Neural progenitor cell (in vitro differentiated cells): ENCODE data around the gene GAB1. TPM values are rescaled to one million over a fixed set of nuclear protein-coding genes. Genes with fewer than 3 reads are reported as not detected.

Experiments used
- DNase-seq: peaks from one replicate; pipeline ENCODE4 v3.0.0-alpha.2; 2016; ENCODE audit warnings: low spot score
- H2AFZ ChIP-seq: fragments of 200-600 bp; sonication (generic); replicated peaks from 2 replicates; pipeline ENCODE4 v1.6.1; 2016; ENCODE audit warnings: antibody characterized with exemption
- H3F3A ChIP-seq: fragments of 200-600 bp; sonication (generic); 2 replicates; pipeline ENCODE4 v1.6.1; 2016; ENCODE audit warnings: antibody characterized with exemption, low read depth
- H3K27ac ChIP-seq: fragments of 200-600 bp; sonication (generic); 2 replicates; pipeline ENCODE4 v1.5.1; 2016; ENCODE audit warnings: mild to moderate bottlenecking
- H3K27me3 ChIP-seq: fragments of 200-600 bp; sonication (generic); 2 replicates; pipeline ENCODE4 v1.6.1; 2016; ENCODE audit warnings: mild to moderate bottlenecking, moderate library complexity
- H3K36me3 ChIP-seq: fragments of 200-600 bp; sonication (generic); 2 replicates; pipeline ENCODE4 v1.5.1; 2016
- H3K4me1 ChIP-seq: fragments of 200-600 bp; sonication (generic); 2 replicates; pipeline ENCODE4 v1.6.1; 2016; ENCODE audit warnings: mixed run types
- H3K4me2 ChIP-seq: fragments of 200-600 bp; sonication (generic); 2 replicates; pipeline ENCODE4 v1.6.1; 2016
- H3K4me3 ChIP-seq: fragments of 200-600 bp; sonication (generic); 2 replicates; pipeline ENCODE4 v1.5.1; 2016
- H3K79me2 ChIP-seq: fragments of 200-600 bp; sonication (generic); 2 replicates; pipeline ENCODE4 v1.6.1; 2016; ENCODE audit warnings: low read depth
- H3K9ac ChIP-seq: fragments of 200-600 bp; sonication (generic); 2 replicates; pipeline ENCODE4 v1.6.1; 2016
- H3K9me3 ChIP-seq: fragments of 200-600 bp; sonication (generic); 2 replicates; pipeline ENCODE4 v1.5.1; 2016; ENCODE audit warnings: low read depth
- H4K20me1 ChIP-seq: fragments of 200-600 bp; sonication (generic); 2 replicates; pipeline ENCODE4 v1.6.1; 2016; ENCODE audit warnings: low read depth
- H3K27ac Mint-ChIP-seq: 3 replicates; pipeline ENCODE4 v1.8.0; 2021; ENCODE audit warnings: mixed read lengths
- H3K27me3 Mint-ChIP-seq: 2 replicates; pipeline ENCODE4 v1.8.0; 2022; ENCODE audit warnings: low read depth, mild to moderate bottlenecking, inconsistent platforms, moderate library complexity, mixed read lengths; ENCODE audit not compliant: insufficient read depth
- H3K36me3 Mint-ChIP-seq: 3 replicates; pipeline ENCODE4 v1.8.0; 2021; ENCODE audit warnings: mixed read lengths
- H3K4me1 Mint-ChIP-seq: 3 replicates; pipeline ENCODE4 v1.8.0; 2021; ENCODE audit warnings: mixed read lengths
- H3K4me3 Mint-ChIP-seq: 3 replicates; pipeline ENCODE4 v1.8.0; 2021; ENCODE audit warnings: mild to moderate bottlenecking, moderate library complexity, mixed read lengths
- H3K9me3 Mint-ChIP-seq: 3 replicates; pipeline ENCODE4 v1.8.0; 2020; ENCODE audit warnings: mixed read lengths
- EZH2 ChIP-seq: fragments of 200-600 bp; sonication (generic); IDR thresholded peaks from 2 replicates; pipeline ENCODE4 v1.6.1; 2017; ENCODE audit warnings: antibody characterized with exemption, mild to moderate bottlenecking, moderate library complexity
- EZH2phosphoT487 ChIP-seq: fragments of 200-600 bp; sonication (generic); IDR thresholded peaks from 2 replicates; pipeline ENCODE4 v1.6.1; 2017; ENCODE audit warnings: antibody characterized with exemption
- total RNA-seq: library from RNA; depleted of rRNA; stranded (reverse); fragments of >200 nt; gene quantifications from 2 replicates; pipeline ENCODE4 v1.2.3, GENCODE V29; 2015; ENCODE audit warnings: low replicate concordance
- TF ChIP-seq, protein P1 (sequence below): fragments of 200-600 bp; sonication (generic); IDR thresholded peaks from 2 replicates; pipeline ENCODE4 v1.5.1; 2017; ENCODE audit warnings: antibody characterized with exemption, mild to moderate bottlenecking

GAB1 gene
- total RNA-seq, 1 donor from 2014 or later, result 31.3 TPM

DNA sequence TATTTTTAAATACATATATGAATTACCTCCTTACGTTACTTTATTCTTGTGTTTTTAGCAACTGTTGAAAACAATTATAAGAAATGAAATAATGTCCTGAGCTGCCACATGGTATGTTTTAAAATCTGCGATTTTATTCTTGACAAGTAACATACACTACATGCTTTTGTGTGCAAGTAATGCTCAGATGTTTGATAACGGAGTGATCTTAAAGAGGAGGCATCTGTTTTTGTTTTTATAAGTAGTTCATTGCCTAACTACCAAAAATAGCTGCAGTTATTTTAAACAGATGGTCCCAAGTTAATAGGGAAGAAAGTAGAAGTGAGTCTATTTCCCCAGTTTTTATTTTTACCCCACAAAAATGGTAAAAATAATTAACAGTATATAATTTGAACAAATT lies 55.2 kb downstream of the GAB1 start:
- Mint-ChIP-seq H3K4me3 (no peak overlapping the region), H3K9me3 (no peaks in the 10 kb centered on the region), H3K27ac (no peak overlapping the region), H3K27me3 (peaks cover 4% of the 10 kb centered on the region), H3K4me1 (peaks cover 16% of the 10 kb centered on the region), H3K36me3 (no peaks in the 10 kb centered on the region)
- Histone ChIP-seq H3K4me1 (peaks cover 11% of the 10 kb centered on the region), H3K36me3 (no peaks in the 10 kb centered on the region), H3K27me3 (no peaks in the 10 kb centered on the region), H3K27ac (no peak overlapping the region), H3K4me2 (no peak overlapping the region), H3K79me2 (peaks cover 2% of the 10 kb centered on the region), H3F3A (no peaks in the 10 kb centered on the region), H2AFZ (no peak overlapping the region), H3K4me3 (no peak overlapping the region), H3K9ac (no peak overlapping the region), H3K9me3 (no peaks in the 10 kb centered on the region), H4K20me1 (peaks cover 3% of the 10 kb centered on the region)
- DNase-seq, result no peak
- no peak for TF ChIP-seq EZH2phosphoT487
- TF ChIP-seq, protein P1, sequence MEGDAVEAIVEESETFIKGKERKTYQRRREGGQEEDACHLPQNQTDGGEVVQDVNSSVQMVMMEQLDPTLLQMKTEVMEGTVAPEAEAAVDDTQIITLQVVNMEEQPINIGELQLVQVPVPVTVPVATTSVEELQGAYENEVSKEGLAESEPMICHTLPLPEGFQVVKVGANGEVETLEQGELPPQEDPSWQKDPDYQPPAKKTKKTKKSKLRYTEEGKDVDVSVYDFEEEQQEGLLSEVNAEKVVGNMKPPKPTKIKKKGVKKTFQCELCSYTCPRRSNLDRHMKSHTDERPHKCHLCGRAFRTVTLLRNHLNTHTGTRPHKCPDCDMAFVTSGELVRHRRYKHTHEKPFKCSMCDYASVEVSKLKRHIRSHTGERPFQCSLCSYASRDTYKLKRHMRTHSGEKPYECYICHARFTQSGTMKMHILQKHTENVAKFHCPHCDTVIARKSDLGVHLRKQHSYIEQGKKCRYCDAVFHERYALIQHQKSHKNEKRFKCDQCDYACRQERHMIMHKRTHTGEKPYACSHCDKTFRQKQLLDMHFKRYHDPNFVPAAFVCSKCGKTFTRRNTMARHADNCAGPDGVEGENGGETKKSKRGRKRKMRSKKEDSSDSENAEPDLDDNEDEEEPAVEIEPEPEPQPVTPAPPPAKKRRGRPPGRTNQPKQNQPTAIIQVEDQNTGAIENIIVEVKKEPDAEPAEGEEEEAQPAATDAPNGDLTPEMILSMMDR, result no peak
- TF ChIP-seq EZH2, result no peak

DNA sequence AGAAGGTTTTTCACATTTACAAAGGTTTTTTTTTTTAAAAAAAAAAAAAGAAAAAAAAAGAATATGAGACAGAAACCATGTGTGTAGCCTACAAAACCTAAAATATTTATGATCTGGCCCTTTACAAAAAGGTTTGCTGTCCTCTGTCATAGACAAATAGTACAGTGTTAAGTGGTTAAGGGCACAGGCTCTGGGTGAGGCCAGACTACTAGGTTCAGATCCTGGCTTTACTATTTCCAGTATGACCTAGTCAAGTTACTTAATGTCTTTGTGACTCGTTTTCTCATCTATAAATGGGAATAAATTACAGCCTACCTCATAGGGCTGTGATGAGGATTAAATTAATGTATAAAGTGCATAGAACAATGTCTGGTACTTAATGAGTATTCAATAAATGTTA lies 56.5 kb downstream of the GAB1 start:
- Mint-ChIP-seq H3K36me3 (no peaks in the 10 kb centered on the region), H3K9me3 (no peaks in the 10 kb centered on the region), H3K4me1 (peaks cover 16% of the 10 kb centered on the region), H3K27ac (no peak overlapping the region), H3K4me3 (no peak overlapping the region), H3K27me3 (peaks cover 4% of the 10 kb centered on the region)
- H3K9ac ChIP-seq, result no peak overlapping the region
- H3K36me3 ChIP-seq, result no peaks in the 10 kb centered on the region
- no peaks in the 10 kb centered on the region for H3K9me3 ChIP-seq
- no peak overlapping the region for H2AFZ ChIP-seq
- no peaks in the 10 kb centered on the region for H3K27me3 ChIP-seq
- no peak overlapping the region for H3K4me3 ChIP-seq
- H3K4me2 ChIP-seq, result no peak overlapping the region
- no peaks in the 10 kb centered on the region for H3F3A ChIP-seq
- TF ChIP-seq EZH2phosphoT487 (no peak), EZH2 (no peak)
- TF ChIP-seq, protein P1, result no peak
- peaks cover 3% of the 10 kb centered on the region for H4K20me1 ChIP-seq
- H3K4me1 ChIP-seq, result peaks cover 11% of the 10 kb centered on the region
- no peak overlapping the region for H3K27ac ChIP-seq
- H3K79me2 ChIP-seq, result no peaks in the 10 kb centered on the region
- no peak for DNase-seq

DNA sequence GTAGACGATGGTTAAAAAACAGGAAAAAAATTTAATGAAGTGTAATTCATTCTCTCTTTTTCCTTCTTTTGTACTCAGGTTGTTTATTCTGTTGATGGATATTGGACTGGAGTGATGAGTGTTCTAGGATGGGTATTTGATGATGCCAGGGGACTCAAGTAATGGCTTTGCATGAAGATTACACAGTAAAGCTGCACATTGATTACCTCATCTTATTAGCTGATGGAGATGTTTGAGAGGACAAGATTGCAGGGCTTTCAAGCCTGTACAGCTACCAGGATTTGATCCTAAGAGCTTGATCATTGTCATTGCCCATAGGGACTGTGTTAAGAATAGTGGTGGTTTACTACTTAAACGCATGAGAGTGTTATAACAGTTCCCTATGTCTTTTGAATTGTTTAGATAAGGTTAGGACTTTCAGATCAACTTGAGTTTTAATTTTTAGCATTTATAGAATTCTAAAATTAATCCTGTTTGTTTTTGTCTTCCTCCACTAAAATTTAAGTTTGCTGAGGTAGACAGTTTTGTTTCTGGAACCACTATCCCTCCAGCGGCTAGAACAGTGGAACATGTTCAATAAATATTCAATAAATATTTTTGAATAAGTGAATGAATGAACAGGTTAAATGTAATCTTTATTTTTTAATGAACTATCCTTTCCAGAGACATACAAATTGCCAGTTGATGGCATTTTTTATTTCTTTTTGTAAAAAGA lies 58.2 kb downstream of the GAB1 start:
- Mint-ChIP-seq H3K4me1 (peaks cover 11% of the 10 kb centered on the region), H3K27ac (no peak overlapping the region), H3K4me3 (no peak overlapping the region), H3K9me3 (no peaks in the 10 kb centered on the region), H3K27me3 (peaks cover 4% of the 10 kb centered on the region), H3K36me3 (no peaks in the 10 kb centered on the region)
- H3K79me2 ChIP-seq, result no peaks in the 10 kb centered on the region
- no peak for DNase-seq
- H3K27me3 ChIP-seq, result no peaks in the 10 kb centered on the region
- H4K20me1 ChIP-seq, result peaks cover 3% of the 10 kb centered on the region
- H3K9ac ChIP-seq, result no peak overlapping the region
- H3K4me3 ChIP-seq, result no peak overlapping the region
- H3K27ac ChIP-seq, result no peak overlapping the region
- no peaks in the 10 kb centered on the region for H3K9me3 ChIP-seq
- TF ChIP-seq, protein P1, result no peak
- TF ChIP-seq EZH2 (no peak), EZH2phosphoT487 (no peak)
- peaks cover 11% of the 10 kb centered on the region for H3K4me1 ChIP-seq
- no peak overlapping the region for H3K4me2 ChIP-seq
- H3F3A ChIP-seq, result no peaks in the 10 kb centered on the region
- H2AFZ ChIP-seq, result no peak overlapping the region
- H3K36me3 ChIP-seq, result no peaks in the 10 kb centered on the region
